ENCODE measurements around the gene MTCL1.

The MTCL1 gene

GRCh38 chr18:8778386-8778785 is 73.0 kb downstream of the MTCL1 start:
- TF ChIP-seq FOXM1 (IDR thresholded peaks at IDR 0.05; ENCODE audit: borderline replicate concordance) = no peak
- TF ChIP-seq SUZ12 (IDR thresholded peaks at IDR 0.05) = no peak
- TF ChIP-seq BHLHE40 (IDR thresholded peaks at IDR 0.05; ENCODE audit: borderline replicate concordance) = no peak
- TF ChIP-seq HDGF (IDR thresholded peaks at IDR 0.05; ENCODE audit: borderline replicate concordance) = no peak
- no peak for TF ChIP-seq L3MBTL2 (conservative IDR thresholded peaks at IDR 0.05)
- TF ChIP-seq TARDBP (IDR thresholded peaks at IDR 0.05) = no peak
- no peak for TF ChIP-seq LEF1 (IDR thresholded peaks at IDR 0.05; ENCODE audit: borderline replicate concordance)
- TF ChIP-seq ZNF384 (IDR thresholded peaks at IDR 0.05) = no peak
- TF ChIP-seq FOXA1 (IDR thresholded peaks at IDR 0.05) = no peak
- no peak for TF ChIP-seq PKNOX1 (IDR thresholded peaks at IDR 0.05)
- no peak for TF ChIP-seq CTBP1 (IDR thresholded peaks at IDR 0.05; ENCODE audit: borderline replicate concordance)
- no peak for TF ChIP-seq NFRKB (IDR thresholded peaks at IDR 0.05)
- no peak for TF ChIP-seq ARNT (IDR thresholded peaks at IDR 0.05)
- no peak for TF ChIP-seq FOXK2 (IDR thresholded peaks at IDR 0.05)
- TF ChIP-seq ELF4 (IDR thresholded peaks at IDR 0.05) = no peak
- ChIA-PET CTCF (no interaction called here), POLR2A (no interaction called here)
- no peak for DNase-seq (ENCODE audit: extremely low spot score)

GRCh38 chr18:8778824-8779223 is 73.5 kb downstream of the MTCL1 start:
- ChIA-PET POLR2A (no interaction called here), CTCF (no interaction called here)
- no peak for DNase-seq (ENCODE audit: extremely low spot score)
- TF ChIP-seq HDGF (IDR thresholded peaks at IDR 0.05; ENCODE audit: borderline replicate concordance) (no peak), ZNF384 (IDR thresholded peaks at IDR 0.05) (no peak)

GRCh38 chr18:8779251-8779650 is 73.9 kb downstream of the MTCL1 start:
- no peak for TF ChIP-seq FOXA1 (IDR thresholded peaks at IDR 0.05)
- TF ChIP-seq FOXK2 (IDR thresholded peaks at IDR 0.05) = no peak
- no peak for TF ChIP-seq BHLHE40 (IDR thresholded peaks at IDR 0.05; ENCODE audit: borderline replicate concordance)
- TF ChIP-seq ARNT (IDR thresholded peaks at IDR 0.05) = no peak
- no peak for TF ChIP-seq ZNF384 (IDR thresholded peaks at IDR 0.05)
- TF ChIP-seq TARDBP (IDR thresholded peaks at IDR 0.05) = no peak
- TF ChIP-seq FOXM1 (IDR thresholded peaks at IDR 0.05; ENCODE audit: borderline replicate concordance) = no peak
- TF ChIP-seq NFRKB (IDR thresholded peaks at IDR 0.05) = no peak
- no peak for TF ChIP-seq HDGF (IDR thresholded peaks at IDR 0.05; ENCODE audit: borderline replicate concordance)
- no peak for TF ChIP-seq CTBP1 (IDR thresholded peaks at IDR 0.05; ENCODE audit: borderline replicate concordance)
- no peak for TF ChIP-seq PKNOX1 (IDR thresholded peaks at IDR 0.05)
- TF ChIP-seq SUZ12 (IDR thresholded peaks at IDR 0.05) = no peak
- TF ChIP-seq L3MBTL2 (conservative IDR thresholded peaks at IDR 0.05) = no peak
- TF ChIP-seq LEF1 (IDR thresholded peaks at IDR 0.05; ENCODE audit: borderline replicate concordance) = no peak
- no peak for TF ChIP-seq ELF4 (IDR thresholded peaks at IDR 0.05)
- TF ChIP-seq SP1 (IDR thresholded peaks at IDR 0.05) = no peak
- CTCF ChIA-PET = no interaction called here
- no peak for DNase-seq (ENCODE audit: extremely low spot score)
- POLR2A ChIA-PET = no interaction called here

GRCh38 chr18:8780227-8780626 is 74.9 kb downstream of the MTCL1 start:
- TF ChIP-seq FOXM1 (IDR thresholded peaks at IDR 0.05; ENCODE audit: borderline replicate concordance) (no peak), ZNF384 (IDR thresholded peaks at IDR 0.05) (no peak), FOXK2 (IDR thresholded peaks at IDR 0.05) (no peak), CTBP1 (IDR thresholded peaks at IDR 0.05; ENCODE audit: borderline replicate concordance) (no peak), SP1 (IDR thresholded peaks at IDR 0.05) (no peak)
- POLR2A ChIA-PET = no interaction called here
- CTCF ChIA-PET = no interaction called here
- no peak for DNase-seq (ENCODE audit: extremely low spot score)

GRCh38 chr18:8781671-8782070 is 76.3 kb downstream of the MTCL1 start:
- TF ChIP-seq ZNF384 (IDR thresholded peaks at IDR 0.05) = no peak
- TF ChIP-seq FOXK2 (IDR thresholded peaks at IDR 0.05) = no peak
- no peak for TF ChIP-seq TARDBP (IDR thresholded peaks at IDR 0.05)
- ChIA-PET CTCF (no interaction called here), POLR2A (no interaction called here)
- no peak for DNase-seq (ENCODE audit: extremely low spot score)

GRCh38 chr18:8783335-8783993 is 78.1 kb downstream of the MTCL1 start:
- POLR2A ChIA-PET = no interaction called here
- DNase-seq (ENCODE audit: extremely low spot score) = no peak
- TF ChIP-seq PKNOX1 (IDR thresholded peaks at IDR 0.05) = no peak
- no peak for TF ChIP-seq ELF4 (IDR thresholded peaks at IDR 0.05)
- no peak for TF ChIP-seq FOXM1 (IDR thresholded peaks at IDR 0.05; ENCODE audit: borderline replicate concordance)
- TF ChIP-seq ARNT (IDR thresholded peaks at IDR 0.05) = no peak
- no peak for TF ChIP-seq HDGF (IDR thresholded peaks at IDR 0.05; ENCODE audit: borderline replicate concordance)
- TF ChIP-seq SP1 (IDR thresholded peaks at IDR 0.05) = no peak
- TF ChIP-seq FOXK2 (IDR thresholded peaks at IDR 0.05) = no peak
- no peak for TF ChIP-seq NFRKB (IDR thresholded peaks at IDR 0.05)
- no peak for TF ChIP-seq BHLHE40 (IDR thresholded peaks at IDR 0.05; ENCODE audit: borderline replicate concordance)
- TF ChIP-seq CTBP1 (IDR thresholded peaks at IDR 0.05; ENCODE audit: borderline replicate concordance) = no peak
- no peak for TF ChIP-seq LEF1 (IDR thresholded peaks at IDR 0.05; ENCODE audit: borderline replicate concordance)
- no peak for TF ChIP-seq L3MBTL2 (conservative IDR thresholded peaks at IDR 0.05)
- no peak for TF ChIP-seq ZNF384 (IDR thresholded peaks at IDR 0.05)
- TF ChIP-seq TARDBP (IDR thresholded peaks at IDR 0.05) = no peak
- CTCF ChIA-PET = no interaction called here
